Trophoblast cell (in vitro differentiated cells and primary cell): ENCODE results near the gene SLC35B2.

Experiments
- DNase-seq, 2 donors: peaks; one replicate each; pipeline ENCODE4 v3.0.0-alpha.2; 2016
- H2AFZ ChIP-seq: 2 replicates; pipeline ENCODE4 v1.6.1; 2013; ENCODE audit warnings: low read length, moderate library complexity, mild to moderate bottlenecking; ENCODE audit not compliant: insufficient read depth, poor library complexity
- H2AK5ac ChIP-seq: 2 replicates; pipeline ENCODE4 v1.6.1; 2013; ENCODE audit warnings: mild to moderate bottlenecking, low read length
- H2BK120ac ChIP-seq: 2 replicates; pipeline ENCODE4 v1.6.1; 2013; ENCODE audit warnings: low read length, mild to moderate bottlenecking, moderate library complexity; ENCODE audit not compliant: insufficient read depth, poor library complexity
- H2BK12ac ChIP-seq: 2 replicates; pipeline ENCODE4 v1.6.1; 2013; ENCODE audit warnings: mild to moderate bottlenecking, low read length, moderate library complexity
- H2BK5ac ChIP-seq: 2 replicates; pipeline ENCODE4 v1.6.1; 2013; ENCODE audit warnings: low read length, low read depth, moderate library complexity, mild to moderate bottlenecking; ENCODE audit not compliant: poor library complexity
- H3K14ac ChIP-seq: 2 replicates; pipeline ENCODE4 v1.6.1; 2013; ENCODE audit warnings: mild to moderate bottlenecking, low read length
- H3K18ac ChIP-seq: 2 replicates; pipeline ENCODE4 v1.6.1; 2013; ENCODE audit warnings: mild to moderate bottlenecking, low read length
- H3K23ac ChIP-seq: 2 replicates; pipeline ENCODE4 v1.6.1; 2013; ENCODE audit warnings: low read length
- H3K27ac ChIP-seq: 2 replicates; pipeline ENCODE4 v1.5.1; 2013; ENCODE audit warnings: low read depth, mild to moderate bottlenecking, inconsistent platforms, low read length, moderate library complexity
- H3K27me3 ChIP-seq: 2 replicates; pipeline ENCODE4 v1.6.1; 2013; ENCODE audit warnings: inconsistent platforms, mild to moderate bottlenecking, low read length, moderate library complexity; ENCODE audit not compliant: insufficient read depth
- H3K36me3 ChIP-seq, 2 experiments: 1 replicate in 1 of 2; 2 replicates in 1 of 2; pipeline ENCODE4 v1.6.1; 2013; ENCODE audit warnings: low read length in 2 of 2, mild to moderate bottlenecking in 2 of 2, moderate library complexity in 1 of 2; ENCODE audit not compliant: insufficient read depth in 2 of 2, control insufficient read depth in 1 of 2
- H3K4ac ChIP-seq: 2 replicates; pipeline ENCODE4 v1.6.1; 2013; ENCODE audit warnings: low read depth, mild to moderate bottlenecking, low read length, moderate library complexity
- H3K4me1 ChIP-seq, 2 experiments: 1 replicate in 1 of 2; 2 replicates in 1 of 2; pipeline ENCODE4 v1.6.1; 2013; ENCODE audit warnings: low read length in 2 of 2, mild to moderate bottlenecking in 2 of 2, moderate library complexity in 1 of 2; ENCODE audit not compliant: insufficient read depth in 2 of 2, control insufficient read depth in 1 of 2
- H3K4me2 ChIP-seq: 2 replicates; pipeline ENCODE4 v1.6.1; 2013; ENCODE audit warnings: inconsistent platforms, mild to moderate bottlenecking, low read length, moderate library complexity
- H3K4me3 ChIP-seq: 2 replicates; pipeline ENCODE4 v1.5.1; 2013; ENCODE audit warnings: mild to moderate bottlenecking, low read depth, low read length, inconsistent platforms
- H3K79me1 ChIP-seq: one replicate; pipeline ENCODE4 v1.6.1; 2013; ENCODE audit warnings: low read length
- H3K79me2 ChIP-seq: 2 replicates; pipeline ENCODE4 v1.6.1; 2013; ENCODE audit warnings: low read length, mild to moderate bottlenecking; ENCODE audit not compliant: control insufficient read depth, insufficient read depth, poor library complexity
- H3K9ac ChIP-seq: 2 replicates; pipeline ENCODE4 v1.6.1; 2013; ENCODE audit warnings: mild to moderate bottlenecking, low read length
- H3K9me3 ChIP-seq: 2 replicates; pipeline ENCODE4 v1.6.1; 2013; ENCODE audit warnings: low read depth, mild to moderate bottlenecking, control low read depth, inconsistent platforms, low read length; ENCODE audit not compliant: insufficient read depth
- H4K12ac ChIP-seq: 2 replicates; pipeline ENCODE4 v1.6.1; 2013; ENCODE audit warnings: low read depth, mild to moderate bottlenecking, low read length, moderate library complexity
- H4K8ac ChIP-seq: 2 replicates; pipeline ENCODE4 v1.6.1; 2013; ENCODE audit warnings: low read depth, mild to moderate bottlenecking, low read length, moderate library complexity
- H4K91ac ChIP-seq: one replicate; pipeline ENCODE4 v1.6.1; 2013; ENCODE audit warnings: low read depth, mild to moderate bottlenecking, low read length, moderate library complexity
- WGBS: extraction: QIAGEN DNeasy Blood & Tissue Kit; methylation state at CpG from one replicate; pipeline ENCODE4 v1.1.7; 2013; ENCODE audit warnings: missing lambda C conversion rate; ENCODE audit not compliant: insufficient read length, insufficient coverage; ENCODE audit errors: extremely low coverage; 5-methylcytosine and 5-hydroxymethylcytosine counted together

Gene SLC35B2

GRCh38 chr6:44250067-44250717, 7.1 kb downstream of the SLC35B2 start:
- WGBS: 100% methylated on average over 1 of the region's 6 CpGs
- Histone ChIP-seq H3K9ac (no peak overlapping the region), H2AFZ (no peak overlapping the region)

DNA sequence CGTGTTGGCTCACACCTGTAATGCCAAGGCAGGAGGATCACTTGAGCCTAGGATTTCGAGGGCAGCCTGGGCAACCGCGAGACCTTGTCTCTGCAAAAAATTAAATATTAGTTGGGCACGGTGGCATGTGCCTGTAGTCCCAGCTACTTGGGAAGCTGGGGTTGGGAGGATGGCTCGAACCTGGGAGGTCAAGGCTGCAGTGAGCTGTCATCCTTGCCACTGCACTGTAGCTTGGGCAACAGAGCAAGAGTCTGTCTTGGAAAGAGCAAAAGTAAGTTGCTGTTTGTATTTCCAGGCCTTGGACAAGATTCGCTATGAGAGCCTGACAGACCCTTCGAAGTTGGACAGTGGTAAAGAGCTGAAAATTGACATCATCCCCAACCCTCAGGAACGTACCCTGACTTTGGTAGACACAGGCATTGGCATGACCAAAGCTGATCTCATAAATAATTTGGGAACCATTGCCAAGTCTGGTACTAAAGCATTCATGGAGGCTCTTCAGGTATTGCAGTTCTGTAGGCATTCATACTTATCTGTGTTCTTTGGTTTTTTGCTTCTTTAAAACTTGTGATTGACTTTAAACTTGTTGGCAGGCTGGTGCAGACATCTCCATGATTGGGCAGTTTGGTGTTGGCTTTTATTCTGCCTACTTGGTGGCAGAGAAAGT, 8.1 kb downstream of the SLC35B2 start:
- H3K4me1 ChIP-seq: peaks cover 2 to 10% of the 10 kb centered on the region in 2 experiments
- peak overlapping the region; percentile 77 for H3K4me2 ChIP-seq
- peak overlapping the region; percentile 84 for H3K4ac ChIP-seq
- H4K12ac ChIP-seq: no peak overlapping the region
- peaks cover 31 to 53% of the 10 kb centered on the region in 2 experiments for H3K36me3 ChIP-seq
- no peak overlapping the region for H2BK12ac ChIP-seq
- peak overlapping the region; percentile 18 for H3K9ac ChIP-seq
- peak in 1 of 2 donors; percentile 7 for DNase-seq
- no peak overlapping the region for H3K23ac ChIP-seq
- no peak overlapping the region for H2AK5ac ChIP-seq
- H3K14ac ChIP-seq: no peak overlapping the region
- WGBS: no CpG with 5 or more reads among the region's 9 CpGs
- H3K27me3 ChIP-seq: no peaks in the 10 kb centered on the region
- H2BK5ac ChIP-seq: no peak overlapping the region
- H3K27ac ChIP-seq: no peak overlapping the region
- H3K9me3 ChIP-seq: no peaks in the 10 kb centered on the region
- peaks cover 21% of the 10 kb centered on the region for H3K79me2 ChIP-seq
- H3K4me3 ChIP-seq: no peak overlapping the region
- H2AFZ ChIP-seq: no peak overlapping the region
- H4K91ac ChIP-seq: no peak overlapping the region
- peaks cover 16% of the 10 kb centered on the region for H3K79me1 ChIP-seq
- H2BK120ac ChIP-seq: no peak overlapping the region
- no peak overlapping the region for H3K18ac ChIP-seq
- H4K8ac ChIP-seq: no peak overlapping the region

More at GRCh38 chr6:44250067-44250717, 7.1 kb downstream of the SLC35B2 start:
- Histone ChIP-seq H3K4ac (no peak overlapping the region), H4K8ac (no peak overlapping the region), H3K36me3 (peaks cover 41 to 63% of the 10 kb centered on the region in 2 experiments), H2BK120ac (no peak overlapping the region), H2AK5ac (no peak overlapping the region), H3K14ac (no peak overlapping the region), H3K4me1 (peaks cover 2 to 10% of the 10 kb centered on the region in 2 experiments), H2BK12ac (no peak overlapping the region), H3K18ac (no peak overlapping the region), H3K4me3 (no peak overlapping the region), H3K79me1 (peaks cover 16% of the 10 kb centered on the region), H3K4me2 (no peak overlapping the region), H3K27ac (no peak overlapping the region), H3K23ac (no peak overlapping the region), H3K9me3 (no peaks in the 10 kb centered on the region), H4K91ac (no peak overlapping the region), H3K27me3 (no peaks in the 10 kb centered on the region), H3K79me2 (peaks cover 21% of the 10 kb centered on the region), H4K12ac (no peak overlapping the region), H2BK5ac (no peak overlapping the region)
- DNase-seq: peak in 1 of 2 donors; percentile 23

- Histone ChIP-seq H2AK5ac (no peak overlapping the region), H3K4me3 (no peak overlapping the region), H3K4me2 (peak overlapping the region; percentile 77), H3K4ac (peak overlapping the region; percentile 84), H3K23ac (no peak overlapping the region), H3K27ac (no peak overlapping the region), H2AFZ (no peak overlapping the region), H2BK12ac (no peak overlapping the region), H3K27me3 (no peaks in the 10 kb centered on the region), H3K36me3 (peaks cover 28 to 49% of the 10 kb centered on the region in 2 experiments), H2BK5ac (no peak overlapping the region), H3K79me1 (peaks cover 16% of the 10 kb centered on the region), H3K14ac (no peak overlapping the region), H3K18ac (no peak overlapping the region), H4K12ac (no peak overlapping the region), H3K9me3 (no peaks in the 10 kb centered on the region), H3K4me1 (peaks cover 2 to 10% of the 10 kb centered on the region in 2 experiments), H4K91ac (no peak overlapping the region), H4K8ac (no peak overlapping the region), H2BK120ac (no peak overlapping the region), H3K9ac (no peak overlapping the region), H3K79me2 (peaks cover 21% of the 10 kb centered on the region)
- DNase-seq: no peak
- no CpG with 5 or more reads among the region's 1 CpG for WGBS
Observed at GRCh38 chr6:44248579-44248978, 8.7 kb downstream of the SLC35B2 start.

DNA sequence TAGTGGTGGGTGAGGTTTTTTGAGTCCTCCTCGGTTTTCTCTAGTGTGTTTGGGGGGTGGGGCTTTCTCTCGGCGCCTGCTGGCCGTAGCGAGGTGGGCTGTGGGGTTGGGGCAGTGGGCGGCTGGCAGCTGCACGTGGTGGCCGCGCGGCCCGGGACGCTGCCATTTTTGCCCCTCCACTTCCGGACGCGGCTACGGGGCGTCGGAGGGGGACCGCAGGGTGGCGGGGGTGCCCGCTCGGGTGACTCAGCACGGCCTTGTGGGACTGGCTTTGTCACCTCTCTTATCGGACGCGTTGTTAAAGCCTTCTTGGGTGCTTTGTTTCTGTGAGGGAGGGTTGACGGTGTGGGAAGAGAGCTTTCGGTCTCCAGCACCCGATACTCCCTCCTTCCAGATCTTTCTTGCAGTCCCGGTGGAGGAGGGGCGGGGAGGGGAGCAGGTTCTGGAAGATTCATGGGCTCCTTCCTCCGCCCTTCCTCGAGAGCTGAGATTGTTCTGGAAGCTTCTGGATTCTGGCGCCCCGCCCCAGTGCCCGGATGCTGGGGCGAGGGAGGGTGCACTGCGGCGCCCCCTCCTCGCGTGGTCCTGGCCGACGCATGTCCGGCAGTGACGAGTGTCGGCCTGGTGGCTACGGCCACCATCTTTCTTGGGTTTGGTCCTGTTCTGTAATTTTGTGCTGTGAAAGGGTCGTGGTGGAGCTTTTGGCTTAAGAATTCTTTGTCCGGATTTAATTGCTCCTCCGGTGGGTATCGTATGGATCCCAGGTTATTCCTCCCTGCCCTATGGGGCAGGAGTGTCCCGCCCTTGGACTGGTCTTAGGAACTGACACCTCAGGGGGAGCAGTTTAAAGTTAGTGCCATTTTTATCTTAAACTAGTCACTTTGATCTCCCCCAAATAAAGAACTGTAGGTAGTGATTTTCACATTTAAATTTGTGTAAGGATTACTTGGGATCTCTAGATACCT, 9.7 kb downstream of the SLC35B2 start:
- Histone ChIP-seq H2BK12ac (no peak overlapping the region), H3K23ac (no peak overlapping the region), H3K14ac (peak overlapping the region; percentile 94), H3K9me3 (no peaks in the 10 kb centered on the region), H3K36me3 (peaks cover 19 to 39% of the 10 kb centered on the region in 2 experiments), H4K12ac (peak overlapping the region; percentile 23), H3K9ac (peak overlapping the region; percentile 95), H4K8ac (peak overlapping the region; percentile 84), H2AFZ (peak overlapping the region; percentile 61), H3K4me3 (peak overlapping the region; percentile 88), H2BK120ac (peak overlapping the region; percentile 59), H3K27ac (peak overlapping the region; percentile 82), H2AK5ac (peak overlapping the region; percentile 70), H3K79me1 (peaks cover 16% of the 10 kb centered on the region), H3K18ac (peak overlapping the region; percentile 71), H3K4ac (peak overlapping the region; percentile 100), H3K4me1 (peaks cover 2 to 10% of the 10 kb centered on the region in 2 experiments), H4K91ac (peak overlapping the region; percentile 88), H2BK5ac (peak overlapping the region; percentile 60), H3K4me2 (peak overlapping the region; percentile 77), H3K79me2 (peaks cover 21% of the 10 kb centered on the region), H3K27me3 (no peaks in the 10 kb centered on the region)
- peak; percentile 48 to 52 for DNase-seq
- no CpG with 5 or more reads among the region's 52 CpGs for WGBS
